Ishikawa (cell line): ENCODE results near the gene RCL1.
A peak's percentile ranks its signal among the peaks of the same experiment; 100 is the strongest.

Experiments
- CEBPB ChIP-seq: IDR thresholded peaks from 2 replicates; pipeline ENCODE4 v1.6.1; 2012
- CREB1 ChIP-seq: IDR thresholded peaks from 2 replicates; pipeline ENCODE4 v1.6.1; 2012; ENCODE audit warnings: low read depth
- EGR1 ChIP-seq: IDR thresholded peaks from 2 replicates; pipeline ENCODE4 v1.6.1; 2012
- EP300 ChIP-seq: IDR thresholded peaks from 2 replicates; pipeline ENCODE4 v1.6.1; 2012; ENCODE audit warnings: borderline replicate concordance
- FOXM1 ChIP-seq: IDR thresholded peaks from 2 replicates; pipeline ENCODE4 v1.6.1; 2012; ENCODE audit warnings: low read depth, borderline replicate concordance
- MAX ChIP-seq: IDR thresholded peaks from 2 replicates; pipeline ENCODE4 v1.6.1; 2012
- NFIC ChIP-seq: IDR thresholded peaks from 2 replicates; pipeline ENCODE4 v1.6.1; 2012
- RAD21 ChIP-seq: IDR thresholded peaks from 2 replicates; pipeline ENCODE4 v1.6.1; 2012; ENCODE audit warnings: low read depth
- REST ChIP-seq: IDR thresholded peaks from 2 replicates; pipeline ENCODE4 v1.6.1; 2012; ENCODE audit warnings: low read depth, mild to moderate bottlenecking
- TAF1 ChIP-seq: IDR thresholded peaks from 2 replicates; pipeline ENCODE4 v1.6.1; 2012; ENCODE audit warnings: low read depth, mild to moderate bottlenecking
- TCF12 ChIP-seq: IDR thresholded peaks from 2 replicates; pipeline ENCODE4 v1.6.1; 2012; ENCODE audit warnings: low read depth
- TEAD4 ChIP-seq: IDR thresholded peaks from 2 replicates; pipeline ENCODE4 v1.6.1; 2012
- USF1 ChIP-seq: IDR thresholded peaks from 2 replicates; pipeline ENCODE4 v1.6.1; 2012
- YY1 ChIP-seq: IDR thresholded peaks from 2 replicates; pipeline ENCODE4 v1.6.1; 2012; ENCODE audit warnings: low read depth
- ZBTB7A ChIP-seq: IDR thresholded peaks from 2 replicates; pipeline ENCODE4 v1.6.1; 2012; ENCODE audit warnings: low read depth

Gene RCL1

GRCh38 chr9:4780651-4781050 lies 12.1 kb upstream of the RCL1 start:
- TF ChIP-seq YY1, result no peak
- no peak for TF ChIP-seq NFIC
- TF ChIP-seq EP300, result no peak
- TF ChIP-seq MAX, result no peak

- TF ChIP-seq YY1 (no peak), FOXM1 (no peak), REST (no peak), CREB1 (no peak), EP300 (no peak), TCF12 (no peak), TEAD4 (no peak), USF1 (no peak), ZBTB7A (no peak), TAF1 (no peak), NFIC (no peak), RAD21 (no peak), EGR1 (no peak), MAX (no peak), CEBPB (no peak)
Observed at GRCh38 chr9:4781408-4781807, 11.3 kb upstream of the RCL1 start.

GRCh38 chr9:4784403-4784802 lies 8.3 kb upstream of the RCL1 start:
- TF ChIP-seq EGR1 (no peak), FOXM1 (no peak), MAX (no peak), TAF1 (no peak), NFIC (no peak), EP300 (no peak), TCF12 (no peak), USF1 (no peak), CREB1 (no peak)

GRCh38 chr9:4786599-4786998 lies 6.1 kb upstream of the RCL1 start:
- no peak for TF ChIP-seq TEAD4
- peak; percentile 65 for TF ChIP-seq REST
- no peak for TF ChIP-seq CEBPB
- no peak for TF ChIP-seq NFIC
- TF ChIP-seq EGR1, result no peak
- no peak for TF ChIP-seq TAF1
- TF ChIP-seq CREB1, result no peak
- TF ChIP-seq ZBTB7A, result no peak

GRCh38 chr9:4787876-4788275 lies 4.9 kb upstream of the RCL1 start:
- no peak for TF ChIP-seq ZBTB7A
- TF ChIP-seq USF1, result no peak
- TF ChIP-seq NFIC, result no peak
- TF ChIP-seq CEBPB, result no peak
- TF ChIP-seq RAD21, result no peak
- no peak for TF ChIP-seq EGR1
- no peak for TF ChIP-seq FOXM1
- TF ChIP-seq TAF1, result no peak
- TF ChIP-seq YY1, result no peak
- TF ChIP-seq TCF12, result no peak
- TF ChIP-seq EP300, result no peak
- no peak for TF ChIP-seq TEAD4
- TF ChIP-seq REST, result no peak
- no peak for TF ChIP-seq MAX
